Activated CD8-positive, alpha-beta memory T cell treated with anti-CD3 and anti-CD28 coated beads, Interleukin-2, amount 50 U/mL, for 1 hour (primary cell): ENCODE results near the gene OARD1.
"Not testable (repeated sequence)": the region's sequence is repeated elsewhere in the genome, so short reads cannot be mapped to it uniquely, and the experiment has no call there.

Source experiments
- DNase-seq: peaks from one replicate; pipeline ENCODE4 v3.0.0-alpha.2; 2020; ENCODE audit errors: extremely low read depth

Gene OARD1

DNA sequence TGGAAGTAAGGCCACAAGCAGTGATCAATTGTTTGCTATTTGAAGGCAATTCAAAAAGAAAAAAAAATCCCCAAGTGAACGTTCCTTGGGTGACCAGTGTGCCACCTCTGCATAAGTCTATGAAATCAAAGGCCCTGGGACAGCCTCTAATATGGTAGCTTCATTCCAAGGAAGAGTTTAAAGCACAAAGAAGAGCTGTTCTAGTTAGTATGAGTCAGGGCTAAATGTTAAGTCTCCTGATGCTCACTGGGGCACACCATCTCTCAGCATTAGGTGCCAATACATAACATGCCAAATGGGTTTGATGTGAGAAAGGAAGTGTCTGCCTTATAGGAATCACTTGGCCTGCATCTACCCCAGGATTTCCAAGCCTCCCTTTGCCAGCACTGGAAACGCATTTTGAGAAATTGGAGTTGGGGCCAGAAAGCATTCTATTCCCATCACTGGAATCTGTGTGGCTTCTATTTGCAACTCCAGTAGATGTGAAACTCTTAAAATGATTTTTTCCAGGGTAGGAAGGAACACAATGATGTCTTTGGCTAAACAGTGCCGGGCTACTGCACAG is 46.1 kb downstream of the OARD1 start:
- no peak for DNase-seq

DNA sequence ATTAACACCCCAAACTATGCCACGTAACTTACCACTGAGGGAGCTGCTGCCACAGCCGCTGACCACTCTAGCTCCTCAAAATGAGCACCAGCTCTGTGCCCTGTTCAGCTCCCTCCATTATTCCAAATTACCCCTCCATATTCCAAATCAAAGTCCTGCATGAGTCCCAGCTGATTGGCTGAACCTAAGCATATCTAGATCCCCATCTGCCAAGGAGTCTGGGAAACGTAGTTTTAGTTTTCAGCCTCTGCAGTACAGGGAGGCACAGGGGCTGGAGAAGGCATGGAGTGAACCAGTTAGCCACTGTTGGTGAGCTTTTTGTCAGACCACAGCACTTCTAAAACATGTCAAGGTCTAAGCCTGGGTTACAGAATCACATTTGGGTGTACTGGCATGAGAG is 49.0 kb downstream of the OARD1 start:
- no peak for DNase-seq

GRCh38 chr6:41022294-41022693 is 49.9 kb downstream of the OARD1 start:
- DNase-seq, result no peak

GRCh38 chr6:41021832-41022231 is 50.3 kb downstream of the OARD1 start:
- DNase-seq, result no peak

- no peak for DNase-seq
Measured at GRCh38 chr6:41017663-41018062, 54.5 kb downstream of the OARD1 start.

DNA sequence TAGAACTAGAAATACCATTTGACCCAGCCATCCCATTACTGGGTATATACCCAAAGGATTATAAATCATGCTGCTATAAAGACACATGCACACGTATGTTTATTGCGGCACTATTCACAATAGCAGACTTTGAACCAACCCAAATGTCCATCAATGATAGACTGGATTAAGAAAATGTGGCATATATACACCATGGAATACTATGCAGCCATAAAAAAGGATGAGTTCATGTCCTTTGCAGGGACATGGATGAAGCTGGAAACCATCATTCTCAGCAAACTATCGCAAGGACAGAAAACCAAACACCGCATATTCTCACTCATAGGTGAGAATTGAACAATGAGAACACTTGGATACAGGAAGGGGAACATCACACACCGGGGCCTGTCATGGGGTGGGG is 56.3 kb downstream of the OARD1 start:
- not testable (repeated sequence) for DNase-seq

GRCh38 chr6:41014780-41015179 is 57.4 kb downstream of the OARD1 start:
- no peak for DNase-seq
